ENCODE data around the gene GPRC5C.
A peak's percentile ranks its signal among the peaks of the same experiment; 100 is the strongest.

Gene GPRC5C

GRCh38 chr17:74450925-74451403 is 19.1 kb downstream of the GPRC5C start:
- peaks cover 9% of the 10 kb centered on the region for H3K36me3 ChIP-seq (ENCODE audit: control insufficient read depth, insufficient read depth, low read length)
- no peak overlapping the region for H3K9ac ChIP-seq (ENCODE audit: low read length)
- no peak overlapping the region for H3K4me3 ChIP-seq (ENCODE audit: low read length)
- H3K4me1 ChIP-seq (ENCODE audit: control insufficient read depth, insufficient read depth, low read length), result peaks cover 39% of the 10 kb centered on the region
- H3K9me3 ChIP-seq (ENCODE audit: control insufficient read depth, low read length), result no peaks in the 10 kb centered on the region
- H3K27me3 ChIP-seq (ENCODE audit: control insufficient read depth, insufficient read depth, low read length), result no peaks in the 10 kb centered on the region

GRCh38 chr17:74451557-74451956 is 19.7 kb downstream of the GPRC5C start:
- Histone ChIP-seq H3K9ac (ENCODE audit: low read length) (no peak overlapping the region), H3K9me3 (ENCODE audit: control insufficient read depth, low read length) (no peaks in the 10 kb centered on the region), H3K27me3 (ENCODE audit: control insufficient read depth, insufficient read depth, low read length) (no peaks in the 10 kb centered on the region), H3K4me1 (ENCODE audit: control insufficient read depth, insufficient read depth, low read length) (peaks cover 35% of the 10 kb centered on the region), H3K36me3 (ENCODE audit: control insufficient read depth, insufficient read depth, low read length) (peaks cover 7% of the 10 kb centered on the region), H3K4me3 (ENCODE audit: low read length) (no peak overlapping the region)

- Histone ChIP-seq H3K4me3 (ENCODE audit: low read length) (no peak overlapping the region), H3K4me1 (ENCODE audit: control insufficient read depth, insufficient read depth, low read length) (peaks cover 34% of the 10 kb centered on the region), H3K9ac (ENCODE audit: low read length) (no peak overlapping the region), H3K36me3 (ENCODE audit: control insufficient read depth, insufficient read depth, low read length) (peaks cover 4% of the 10 kb centered on the region), H3K9me3 (ENCODE audit: control insufficient read depth, low read length) (no peaks in the 10 kb centered on the region), H3K27me3 (ENCODE audit: control insufficient read depth, insufficient read depth, low read length) (no peaks in the 10 kb centered on the region)
Measured at GRCh38 chr17:74452033-74452840, 20.3 kb downstream of the GPRC5C start.

- peak overlapping the region; percentile 27 for H3K4me3 ChIP-seq (ENCODE audit: low read length)
- H3K36me3 ChIP-seq (ENCODE audit: control insufficient read depth, insufficient read depth, low read length), result peaks cover 4% of the 10 kb centered on the region
- peaks cover 42% of the 10 kb centered on the region for H3K4me1 ChIP-seq (ENCODE audit: control insufficient read depth, insufficient read depth, low read length)
- no peaks in the 10 kb centered on the region for H3K9me3 ChIP-seq (ENCODE audit: control insufficient read depth, low read length)
- H3K9ac ChIP-seq (ENCODE audit: low read length), result peak overlapping the region; percentile 31
- no peaks in the 10 kb centered on the region for H3K27me3 ChIP-seq (ENCODE audit: control insufficient read depth, insufficient read depth, low read length)
Measured at GRCh38 chr17:74452841-74453661, 21.2 kb downstream of the GPRC5C start.

GRCh38 chr17:74453665-74454196 is 21.8 kb downstream of the GPRC5C start:
- H3K27me3 ChIP-seq (ENCODE audit: control insufficient read depth, insufficient read depth, low read length), result no peaks in the 10 kb centered on the region
- H3K9me3 ChIP-seq (ENCODE audit: control insufficient read depth, low read length), result no peaks in the 10 kb centered on the region
- H3K36me3 ChIP-seq (ENCODE audit: control insufficient read depth, insufficient read depth, low read length), result no peaks in the 10 kb centered on the region
- peaks cover 46% of the 10 kb centered on the region for H3K4me1 ChIP-seq (ENCODE audit: control insufficient read depth, insufficient read depth, low read length)
- H3K9ac ChIP-seq (ENCODE audit: low read length), result peak overlapping the region; percentile 31
- peak overlapping the region; percentile 27 for H3K4me3 ChIP-seq (ENCODE audit: low read length)

- no peaks in the 10 kb centered on the region for H3K9me3 ChIP-seq (ENCODE audit: control insufficient read depth, low read length)
- peaks cover 48% of the 10 kb centered on the region for H3K4me1 ChIP-seq (ENCODE audit: control insufficient read depth, insufficient read depth, low read length)
- H3K27me3 ChIP-seq (ENCODE audit: control insufficient read depth, insufficient read depth, low read length), result no peaks in the 10 kb centered on the region
- no peaks in the 10 kb centered on the region for H3K36me3 ChIP-seq (ENCODE audit: control insufficient read depth, insufficient read depth, low read length)
- peak overlapping the region; percentile 15 for H3K4me3 ChIP-seq (ENCODE audit: low read length)
- peak overlapping the region; percentile 69 for H3K9ac ChIP-seq (ENCODE audit: low read length)
Measured at GRCh38 chr17:74454197-74455024, 22.5 kb downstream of the GPRC5C start.

- no peaks in the 10 kb centered on the region for H3K9me3 ChIP-seq (ENCODE audit: control insufficient read depth, low read length)
- H3K4me1 ChIP-seq (ENCODE audit: control insufficient read depth, insufficient read depth, low read length), result peaks cover 48% of the 10 kb centered on the region
- H3K36me3 ChIP-seq (ENCODE audit: control insufficient read depth, insufficient read depth, low read length), result no peaks in the 10 kb centered on the region
- peak overlapping the region; percentile 69 for H3K9ac ChIP-seq (ENCODE audit: low read length)
- no peaks in the 10 kb centered on the region for H3K27me3 ChIP-seq (ENCODE audit: control insufficient read depth, insufficient read depth, low read length)
- H3K4me3 ChIP-seq (ENCODE audit: low read length), result peak overlapping the region; percentile 15
Measured at GRCh38 chr17:74455025-74455545, 23.2 kb downstream of the GPRC5C start.

- Histone ChIP-seq H3K9me3 (ENCODE audit: control insufficient read depth, low read length) (no peaks in the 10 kb centered on the region), H3K36me3 (ENCODE audit: control insufficient read depth, insufficient read depth, low read length) (no peaks in the 10 kb centered on the region), H3K9ac (ENCODE audit: low read length) (no peak overlapping the region), H3K4me3 (ENCODE audit: low read length) (no peak overlapping the region), H3K4me1 (ENCODE audit: control insufficient read depth, insufficient read depth, low read length) (peaks cover 48% of the 10 kb centered on the region), H3K27me3 (ENCODE audit: control insufficient read depth, insufficient read depth, low read length) (no peaks in the 10 kb centered on the region)
Measured at GRCh38 chr17:74455821-74456220, 23.9 kb downstream of the GPRC5C start.

- peaks cover 42% of the 10 kb centered on the region for H3K4me1 ChIP-seq (ENCODE audit: control insufficient read depth, insufficient read depth, low read length)
- H3K9ac ChIP-seq (ENCODE audit: low read length), result no peak overlapping the region
- no peak overlapping the region for H3K4me3 ChIP-seq (ENCODE audit: low read length)
- H3K27me3 ChIP-seq (ENCODE audit: control insufficient read depth, insufficient read depth, low read length), result no peaks in the 10 kb centered on the region
- no peaks in the 10 kb centered on the region for H3K9me3 ChIP-seq (ENCODE audit: control insufficient read depth, low read length)
- H3K36me3 ChIP-seq (ENCODE audit: control insufficient read depth, insufficient read depth, low read length), result no peaks in the 10 kb centered on the region
Measured at GRCh38 chr17:74457146-74457819, 25.4 kb downstream of the GPRC5C start.

GRCh38 chr17:74457820-74458166 is 25.9 kb downstream of the GPRC5C start:
- H3K9me3 ChIP-seq (ENCODE audit: control insufficient read depth, low read length), result no peaks in the 10 kb centered on the region
- no peak overlapping the region for H3K9ac ChIP-seq (ENCODE audit: low read length)
- H3K4me1 ChIP-seq (ENCODE audit: control insufficient read depth, insufficient read depth, low read length), result peaks cover 37% of the 10 kb centered on the region
- H3K27me3 ChIP-seq (ENCODE audit: control insufficient read depth, insufficient read depth, low read length), result no peaks in the 10 kb centered on the region
- no peak overlapping the region for H3K4me3 ChIP-seq (ENCODE audit: low read length)
- no peaks in the 10 kb centered on the region for H3K36me3 ChIP-seq (ENCODE audit: control insufficient read depth, insufficient read depth, low read length)

GRCh38 chr17:74458835-74459234 is 26.9 kb downstream of the GPRC5C start:
- no peaks in the 10 kb centered on the region for H3K27me3 ChIP-seq (ENCODE audit: control insufficient read depth, insufficient read depth, low read length)
- H3K9ac ChIP-seq (ENCODE audit: low read length), result no peak overlapping the region
- H3K9me3 ChIP-seq (ENCODE audit: control insufficient read depth, low read length), result no peaks in the 10 kb centered on the region
- H3K4me1 ChIP-seq (ENCODE audit: control insufficient read depth, insufficient read depth, low read length), result peaks cover 28% of the 10 kb centered on the region
- no peaks in the 10 kb centered on the region for H3K36me3 ChIP-seq (ENCODE audit: control insufficient read depth, insufficient read depth, low read length)
- no peak overlapping the region for H3K4me3 ChIP-seq (ENCODE audit: low read length)
